ENCODE data around the gene TNS3. TPM values are rescaled to one million over a fixed set of nuclear protein-coding genes. Genes with fewer than 3 reads are reported as not detected.

The TNS3 gene
- total RNA-seq, 1 donor from 2014 or later, result 7.3 TPM

DNA sequence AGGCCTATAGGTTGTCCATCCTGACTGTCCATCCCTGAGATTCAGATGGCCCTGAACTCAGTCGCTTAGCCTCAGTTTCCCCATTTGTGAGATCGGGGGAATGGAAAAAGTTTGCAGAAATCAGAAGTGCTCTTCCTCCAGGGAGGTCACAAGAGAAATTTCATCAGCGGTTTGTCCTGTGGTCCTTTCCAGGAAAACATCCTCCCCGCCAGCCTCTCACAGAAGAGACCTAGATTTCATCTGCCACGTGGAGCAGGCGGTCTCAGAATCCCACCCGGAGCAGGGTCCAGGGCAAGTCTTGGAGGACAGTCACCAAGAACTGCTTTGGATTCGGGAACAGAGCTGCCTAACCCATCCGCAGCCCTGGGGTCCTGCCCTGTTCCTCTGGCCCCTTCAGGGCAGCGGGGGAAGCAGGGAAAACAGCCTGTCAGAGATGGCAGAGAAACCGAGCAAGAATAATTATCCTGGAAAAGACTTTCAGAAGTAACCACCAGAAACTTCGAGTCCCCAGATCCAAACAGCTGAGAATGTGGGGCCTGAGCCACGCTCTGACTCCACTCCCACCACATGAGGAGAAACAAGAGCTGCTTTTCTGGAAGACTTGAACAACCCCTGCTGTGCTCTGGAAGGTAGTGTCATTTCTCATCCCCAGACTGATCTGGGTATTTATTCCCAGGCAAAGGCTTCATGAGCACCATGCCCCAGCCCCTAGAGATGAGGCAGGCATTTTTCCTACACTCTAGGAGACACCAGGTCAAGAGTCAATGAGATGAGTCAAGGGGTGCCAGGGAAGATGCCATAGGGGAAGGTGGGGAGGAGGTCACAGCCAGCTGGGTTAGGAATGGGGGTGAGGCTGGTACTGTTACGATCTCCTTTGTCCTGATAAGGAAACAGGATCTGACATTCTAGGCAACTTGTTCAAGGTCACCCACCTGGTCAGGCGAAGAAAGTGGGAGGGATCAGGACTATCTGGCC lies 1.1 kb upstream of the TNS3 start:
- no peak for DNase-seq (ENCODE audit: low read depth in 2 of 2)

DNA sequence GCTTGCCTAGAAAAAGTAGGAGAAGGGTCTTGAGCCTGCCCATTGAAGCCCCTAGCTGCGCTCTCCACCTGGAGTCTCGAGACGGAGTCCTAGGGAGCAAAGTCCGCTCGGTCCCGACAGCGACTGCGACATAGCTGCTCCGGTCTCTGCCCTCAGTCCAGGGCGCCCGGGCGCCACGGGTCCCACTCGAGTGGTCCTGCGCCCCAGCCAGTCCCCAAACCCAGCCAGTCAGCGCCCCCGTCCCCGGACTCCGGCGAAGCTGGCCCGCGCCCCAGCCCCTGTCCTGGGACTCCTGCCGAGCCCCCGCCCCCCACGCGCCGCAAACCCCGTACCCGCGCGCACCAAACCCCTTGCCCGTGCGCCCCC lies 490 bp downstream of the TNS3 start:
- no peak for DNase-seq (ENCODE audit: low read depth in 2 of 2)

DNA sequence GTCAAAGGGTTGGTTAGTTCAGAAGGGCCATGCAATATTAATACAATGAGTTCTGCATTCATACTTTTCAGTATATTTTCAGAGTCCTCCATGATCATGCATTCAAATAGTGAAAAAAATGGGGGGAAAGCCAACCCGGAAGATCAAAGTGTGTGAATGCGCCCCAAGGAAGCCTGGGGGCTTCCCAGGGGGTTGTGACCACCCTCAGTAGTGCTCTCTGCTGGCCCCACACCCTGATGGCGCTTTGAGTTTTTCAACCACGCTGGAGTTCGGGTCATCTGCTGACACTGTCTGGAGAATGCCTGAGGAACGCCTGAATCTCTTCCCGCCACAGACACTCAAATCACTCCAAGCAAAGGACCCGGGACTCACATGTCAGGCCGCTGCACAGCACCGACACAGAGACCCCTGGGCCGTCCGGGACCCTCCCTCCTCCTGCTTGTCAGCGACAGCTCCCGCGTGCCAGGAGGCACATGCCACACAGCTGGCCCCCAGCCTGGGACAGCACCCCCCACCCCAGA lies 1.0 kb downstream of the TNS3 start:
- DNase-seq (ENCODE audit: low read depth in 2 of 2), result no peak

DNA sequence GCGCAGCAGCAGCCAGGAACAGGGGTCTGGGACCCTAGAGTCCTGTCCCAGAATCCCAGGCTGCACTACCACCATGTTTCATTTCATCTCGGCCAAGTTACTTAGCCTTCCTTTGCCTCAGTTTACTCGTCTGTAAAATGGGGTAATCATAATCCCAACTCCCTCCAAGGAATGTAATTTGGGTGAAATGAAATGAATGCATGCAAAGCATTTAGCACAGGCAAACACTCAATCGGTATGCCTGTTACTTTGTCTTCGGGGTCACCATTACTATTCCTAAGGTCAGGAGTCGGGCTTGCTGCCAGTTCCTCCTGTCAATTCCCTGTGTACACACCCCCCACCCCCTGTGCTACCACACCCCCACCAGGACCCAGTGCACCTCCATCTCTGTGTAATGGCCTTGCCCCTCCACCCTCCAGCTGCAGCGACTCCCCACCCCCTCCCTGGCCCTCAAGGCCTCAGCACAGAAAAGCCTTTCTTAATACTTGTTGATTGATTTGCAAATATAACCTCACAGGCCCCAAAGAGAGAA lies 1.7 kb downstream of the TNS3 start:
- DNase-seq (ENCODE audit: low read depth in 2 of 2), result no peak

DNA sequence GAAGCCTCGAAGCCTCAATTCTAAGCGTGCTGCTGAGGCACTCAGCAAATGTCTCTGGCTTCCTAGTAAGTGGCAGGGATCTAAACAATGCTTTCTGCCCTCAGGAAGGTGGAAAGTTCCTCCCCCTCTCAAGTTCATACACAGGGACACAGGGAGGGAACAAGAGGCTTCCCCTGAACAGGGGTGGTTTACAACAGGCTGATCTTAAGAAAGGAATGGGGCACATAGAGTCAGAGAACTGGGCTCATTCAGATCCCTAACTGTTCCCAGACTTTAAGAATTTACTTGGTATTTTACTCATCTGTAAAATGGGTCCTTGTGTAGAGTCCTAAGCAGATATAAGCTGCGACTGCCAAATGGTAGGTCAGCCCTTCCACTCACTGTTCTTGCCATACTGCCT lies 2.5 kb downstream of the TNS3 start:
- no peak for DNase-seq (ENCODE audit: low read depth in 2 of 2)

DNA sequence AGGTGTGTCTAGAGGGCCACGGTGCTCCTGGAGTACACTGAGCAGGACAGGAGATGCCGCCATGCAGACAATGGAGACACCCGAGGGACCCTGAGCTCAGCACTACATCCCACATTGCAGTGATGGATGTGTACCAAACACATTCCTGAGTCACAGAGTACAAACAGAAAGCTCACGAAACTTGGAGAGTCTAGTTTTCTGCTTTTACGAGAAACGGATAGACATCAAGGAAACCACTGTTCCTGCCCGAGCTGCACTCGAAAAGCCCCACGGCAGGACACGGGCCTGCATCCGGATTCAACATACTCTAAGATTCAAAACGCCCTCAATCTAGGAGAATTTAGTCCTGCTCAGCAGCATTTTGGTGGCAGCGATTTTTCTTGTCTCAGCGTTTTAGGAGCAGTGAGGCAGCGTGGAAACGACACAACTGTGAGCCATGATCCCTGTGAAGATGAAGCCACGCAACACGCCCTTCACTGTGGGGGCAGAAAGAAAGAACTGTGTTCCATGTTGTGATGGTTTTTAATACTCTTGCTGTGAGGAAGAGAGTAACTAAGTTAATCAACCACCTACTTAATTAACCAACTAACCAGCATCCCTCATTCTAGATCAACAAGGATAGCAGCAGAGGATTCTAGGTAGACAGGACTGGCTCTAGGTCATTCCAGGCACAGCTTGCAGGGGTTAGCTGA lies 3.2 kb downstream of the TNS3 start:
- DNase-seq (ENCODE audit: low read depth in 2 of 2), result peak in 1 of 2 donors; percentile 35

DNA sequence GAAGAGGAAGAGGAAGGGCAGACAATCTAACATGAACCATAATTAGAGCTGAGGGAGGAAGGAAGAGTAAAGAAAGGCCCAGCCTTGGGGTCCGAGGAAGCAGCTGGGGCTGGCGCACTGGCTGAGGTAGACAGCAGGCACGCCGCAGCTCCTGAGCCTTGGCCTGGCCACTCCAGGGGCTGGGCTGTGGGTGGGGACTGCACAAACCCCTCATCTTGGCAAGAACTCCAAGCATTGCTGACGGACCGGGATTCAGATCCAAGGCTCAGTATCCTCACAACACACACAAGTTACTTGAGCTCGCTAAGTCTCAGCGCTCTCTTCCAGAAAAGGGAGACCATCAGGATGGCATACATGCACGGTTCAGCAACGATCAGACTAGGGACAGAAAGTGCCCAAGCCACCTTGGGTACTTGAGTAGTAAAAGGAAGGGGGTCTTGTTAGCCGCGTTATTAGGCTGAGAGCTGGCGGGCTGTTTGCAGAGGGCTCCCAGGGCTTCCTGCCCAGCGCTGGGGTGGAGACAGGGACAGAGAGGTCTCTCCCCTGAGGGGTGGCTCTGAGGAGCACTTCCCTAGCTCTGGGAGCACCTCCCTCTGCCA lies 4.5 kb downstream of the TNS3 start:
- DNase-seq (ENCODE audit: low read depth in 2 of 2), result no peak

DNA sequence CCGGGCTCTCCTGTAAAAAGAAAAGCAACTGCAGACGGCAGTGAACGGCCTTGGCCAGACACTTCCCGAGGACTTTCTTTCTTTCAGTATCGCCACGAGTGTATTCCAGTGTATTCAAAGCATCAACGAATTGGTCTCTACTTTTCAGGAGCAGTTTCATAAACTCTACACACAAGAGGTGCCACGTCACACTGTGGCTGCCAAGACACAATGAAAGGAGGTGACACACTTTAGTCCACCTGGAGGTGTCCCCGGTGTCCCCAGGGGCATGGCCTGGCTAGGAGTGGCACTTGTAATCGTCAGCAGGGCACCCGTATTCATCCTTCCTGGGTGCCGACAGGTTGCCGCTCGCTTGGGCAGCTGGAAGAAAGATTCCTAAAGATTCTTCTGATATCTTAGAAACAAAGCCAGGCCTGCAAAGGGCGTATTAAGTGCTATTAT lies 5.0 kb downstream of the TNS3 start:
- DNase-seq (ENCODE audit: low read depth in 2 of 2), result no peak

DNA sequence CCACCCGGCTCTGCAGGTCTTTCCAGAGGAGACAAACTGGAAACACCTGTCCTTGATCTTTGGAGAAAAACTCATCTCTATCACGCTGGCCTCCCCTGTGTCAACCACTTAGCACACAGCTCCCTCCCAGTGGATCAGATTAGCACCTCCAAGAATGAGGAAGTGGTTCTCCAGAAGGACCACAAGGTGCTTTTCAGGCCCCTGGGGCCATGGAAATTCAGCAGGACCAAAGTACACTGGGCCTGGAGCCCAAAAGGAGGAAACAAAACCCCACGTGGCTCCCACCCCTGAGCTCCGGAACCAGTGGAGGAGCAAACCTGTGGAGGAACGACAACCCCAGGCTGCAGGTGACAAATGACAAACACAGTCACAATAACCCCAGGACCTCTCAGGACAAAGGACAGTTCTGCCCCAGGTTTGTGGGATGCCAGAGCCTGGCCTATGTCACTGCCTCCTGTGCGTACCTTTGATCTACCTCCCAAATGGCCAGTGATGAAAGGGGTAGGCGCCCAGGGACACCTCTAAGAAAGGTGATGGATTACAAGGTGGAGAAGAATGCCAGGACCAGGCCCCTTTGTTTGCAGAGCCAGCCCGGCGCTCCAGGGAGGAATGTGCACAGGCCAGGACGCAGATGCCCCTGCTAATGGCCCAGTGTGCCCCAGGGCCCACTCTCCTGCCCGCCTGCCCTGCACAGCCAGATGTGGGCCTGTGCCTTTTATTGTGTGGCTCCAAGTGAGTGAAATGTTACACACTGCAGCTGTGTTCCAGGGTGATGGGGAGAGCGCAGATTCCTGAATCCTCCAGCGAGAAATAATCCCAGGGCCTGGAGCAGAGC lies 5.7 kb downstream of the TNS3 start:
- DNase-seq (ENCODE audit: low read depth in 2 of 2), result no peak

DNA sequence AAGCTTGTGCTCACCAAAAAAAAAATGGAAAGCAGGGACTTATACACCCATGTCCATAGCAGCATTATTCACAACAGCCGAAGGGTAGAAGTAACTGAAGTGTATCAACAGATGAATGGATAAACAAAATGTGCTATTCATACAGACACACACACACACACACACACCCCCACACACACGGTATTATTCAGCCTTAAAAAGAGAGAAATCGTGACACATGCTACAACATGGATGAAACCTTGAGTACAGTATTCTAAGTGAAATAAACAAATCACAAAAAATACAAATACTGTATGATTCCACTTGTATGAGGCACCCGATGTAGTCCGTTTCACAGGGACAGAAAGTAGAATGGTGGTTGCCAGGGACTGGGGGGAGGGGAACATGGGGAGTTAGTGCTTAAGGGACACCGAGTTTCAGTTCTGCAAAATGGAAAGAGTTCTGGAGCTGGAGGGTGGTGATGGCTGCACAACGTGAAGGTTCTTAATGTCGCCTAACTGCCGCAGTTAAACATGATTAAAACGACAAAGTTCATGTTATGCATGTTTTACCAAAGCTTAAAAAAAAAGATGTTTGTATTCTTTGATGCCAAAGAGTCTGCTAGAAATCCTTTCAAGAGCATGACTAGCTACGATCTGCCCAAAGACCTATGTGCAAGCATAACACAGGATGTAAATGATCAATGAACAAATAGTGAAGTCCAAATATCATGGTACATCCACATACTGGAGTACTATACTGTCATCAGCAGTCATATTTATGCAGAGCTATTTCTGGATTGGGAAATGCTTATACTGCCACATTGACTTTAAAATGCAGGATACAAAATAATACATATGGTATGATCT lies 7.2 kb downstream of the TNS3 start:
- DNase-seq (ENCODE audit: low read depth in 2 of 2), result no peak

DNA sequence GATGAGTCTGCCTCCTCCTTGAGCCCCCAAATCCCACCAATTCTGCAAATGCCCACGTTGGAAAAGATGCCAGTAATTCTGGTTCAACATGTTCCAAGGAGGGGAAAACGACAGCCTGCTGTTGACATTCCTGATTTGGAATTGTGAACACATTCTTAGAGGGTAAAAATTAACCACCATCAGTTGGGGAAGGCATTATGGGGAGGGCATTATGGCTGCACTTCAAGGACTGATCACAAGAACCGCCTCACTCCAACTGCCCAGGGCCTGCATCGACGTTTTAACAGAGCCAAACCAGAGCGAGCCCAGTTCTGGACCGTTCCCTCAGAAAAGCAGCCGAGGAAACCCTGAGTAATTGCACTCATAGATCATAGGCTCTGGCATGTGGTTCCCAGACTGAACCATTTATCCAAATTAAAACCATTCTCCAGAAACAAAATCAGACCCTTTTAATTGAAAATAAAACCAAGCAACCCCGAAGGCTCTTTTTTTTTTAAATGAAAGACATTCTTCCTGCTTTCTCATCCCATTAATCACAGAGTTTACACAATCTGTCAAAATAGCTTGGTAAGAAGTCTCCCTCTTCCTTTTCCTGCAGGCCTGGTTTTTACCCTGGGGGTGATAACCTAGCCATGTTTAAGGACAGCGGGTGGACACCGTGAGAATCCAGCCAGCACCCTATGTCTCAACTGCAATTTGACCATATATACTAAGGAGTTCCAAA lies 8.0 kb downstream of the TNS3 start:
- peak in 1 of 2 donors; percentile 28 for DNase-seq (ENCODE audit: low read depth in 2 of 2)

DNA sequence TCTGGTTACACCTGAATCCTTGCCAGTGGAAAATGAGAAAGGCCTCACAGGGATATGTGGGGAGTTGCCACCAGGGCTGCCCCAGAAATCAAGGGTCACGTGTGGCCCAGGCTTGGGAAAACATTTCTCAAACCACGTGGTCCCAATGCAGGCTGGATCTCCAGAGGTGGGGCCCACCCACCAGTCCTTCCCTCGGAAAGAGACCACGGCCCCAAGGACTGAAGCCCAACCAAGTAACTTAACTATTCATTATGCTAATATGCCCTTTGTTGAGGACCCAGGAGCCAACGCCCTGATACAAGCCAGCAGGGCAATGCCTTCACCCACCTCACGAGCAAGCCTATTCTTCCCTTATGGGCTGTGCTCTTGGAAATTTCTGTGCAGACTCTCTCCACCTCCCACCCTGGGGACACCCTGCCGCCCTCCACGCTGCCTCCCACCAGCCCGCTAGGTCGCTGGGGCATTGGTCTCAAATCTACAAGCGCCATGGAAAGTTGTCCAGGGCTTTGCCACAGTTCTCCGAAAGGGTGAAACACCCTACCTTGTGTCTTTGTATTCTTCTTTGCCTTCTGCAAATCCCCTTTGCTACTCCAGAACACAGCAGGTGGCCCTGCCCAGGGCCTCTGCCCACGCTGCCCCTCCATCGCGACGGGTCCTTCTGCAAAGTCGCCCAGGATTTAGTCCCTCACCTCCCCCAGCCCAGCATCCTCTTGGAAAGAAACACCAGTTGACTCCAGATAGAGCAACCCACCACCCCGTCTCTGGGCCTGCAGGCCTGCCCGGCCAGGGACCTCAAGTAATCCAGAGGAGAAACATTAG lies 8.8 kb downstream of the TNS3 start:
- no peak for DNase-seq (ENCODE audit: low read depth in 2 of 2)

DNA sequence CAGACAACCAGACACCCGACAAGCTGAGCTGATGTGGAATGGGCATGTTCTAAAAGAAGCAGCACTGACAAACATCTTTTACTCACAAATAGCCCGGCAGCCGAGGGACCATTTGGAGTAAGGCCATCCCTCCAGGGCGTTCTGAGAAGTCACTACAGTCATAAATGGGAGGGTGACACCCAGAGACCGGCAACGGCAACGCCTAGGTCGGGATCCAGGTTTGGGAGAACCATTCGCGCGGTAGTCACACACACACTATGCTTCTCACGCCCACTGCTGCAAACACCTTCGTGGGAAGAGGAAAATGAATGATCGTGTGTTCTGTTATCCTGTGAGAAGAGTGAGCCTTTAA lies 9.8 kb downstream of the TNS3 start:
- peak; percentile 4 to 24 for DNase-seq (ENCODE audit: low read depth in 2 of 2)

DNA sequence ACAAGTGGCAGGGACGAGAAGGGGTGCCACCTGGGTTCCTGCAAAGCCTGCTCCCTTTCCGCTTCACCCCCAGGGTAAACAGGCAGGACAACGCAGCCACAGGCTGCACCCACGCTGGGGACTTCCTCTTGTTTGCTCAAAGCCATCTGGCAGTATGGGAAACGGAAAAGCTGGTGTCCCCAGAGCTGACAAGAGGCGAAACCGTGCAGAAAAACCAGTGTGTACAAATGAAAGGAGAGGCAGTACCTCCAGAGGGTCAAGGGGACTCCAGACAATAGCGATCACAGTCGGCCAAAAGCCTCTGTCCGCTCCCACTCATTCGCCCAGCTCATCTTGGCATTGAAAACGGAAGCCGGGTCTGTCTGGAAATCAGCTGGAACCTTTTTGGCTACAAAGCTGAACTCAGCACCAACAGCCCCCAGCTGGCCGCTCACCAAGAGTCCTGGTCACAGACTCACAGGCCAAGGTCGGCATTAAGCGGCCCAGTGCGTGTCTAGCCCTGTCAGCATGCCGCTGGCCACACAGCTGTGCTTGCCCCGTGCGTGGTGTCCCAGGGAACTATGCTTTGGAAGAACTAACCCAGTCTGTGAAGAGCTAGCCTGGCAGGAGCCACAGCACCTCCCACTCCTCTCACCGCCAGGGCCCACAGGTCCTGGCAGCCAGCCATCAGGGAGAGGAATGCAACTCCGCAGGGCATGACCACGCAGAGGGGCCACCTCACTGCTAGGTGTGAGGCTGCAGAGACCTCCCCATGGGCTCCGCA lies 10.4 kb downstream of the TNS3 start:
- peak; percentile 79 to 91 for DNase-seq (ENCODE audit: low read depth in 2 of 2)

DNA sequence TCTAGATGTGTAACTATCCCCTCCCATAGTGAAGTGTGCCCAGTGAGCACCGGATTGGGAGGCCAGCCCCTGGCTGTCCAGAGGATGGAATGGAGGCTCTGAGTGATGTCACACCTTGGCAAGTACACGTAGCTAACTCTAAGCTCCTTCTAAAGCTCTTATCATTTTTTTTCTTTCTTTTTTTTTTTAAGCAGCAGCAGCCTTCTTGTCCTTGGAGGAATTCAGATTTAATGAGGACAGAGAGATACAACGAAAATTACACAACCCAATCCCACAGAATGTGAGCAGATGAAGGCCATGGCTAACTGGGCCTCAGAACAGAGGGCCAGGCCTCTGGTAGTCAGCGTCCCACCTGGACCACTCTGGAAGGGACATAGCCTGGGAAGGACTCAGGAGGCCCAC lies 11.3 kb downstream of the TNS3 start:
- DNase-seq (ENCODE audit: low read depth in 2 of 2), result no peak

DNA sequence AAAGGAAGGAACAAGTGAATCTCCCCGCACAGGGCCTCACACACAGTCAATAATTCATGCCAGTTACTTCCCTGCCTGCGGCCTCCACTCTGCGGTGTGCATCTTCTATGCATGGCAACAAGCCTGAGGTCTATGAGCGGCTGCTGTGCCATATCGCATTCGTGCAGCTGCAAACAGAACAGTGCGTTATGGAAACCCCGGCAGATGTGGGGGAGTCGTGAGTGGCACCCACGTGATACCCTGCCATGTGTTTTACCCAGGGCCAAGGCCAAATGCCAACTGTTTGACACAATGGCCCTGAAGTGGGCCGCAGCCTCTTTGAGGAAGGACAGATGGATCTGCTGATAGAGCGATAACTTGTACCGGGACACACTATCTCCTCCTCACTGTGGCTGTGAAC lies 13.4 kb downstream of the TNS3 start:
- no peak for DNase-seq (ENCODE audit: low read depth in 2 of 2)

DNA sequence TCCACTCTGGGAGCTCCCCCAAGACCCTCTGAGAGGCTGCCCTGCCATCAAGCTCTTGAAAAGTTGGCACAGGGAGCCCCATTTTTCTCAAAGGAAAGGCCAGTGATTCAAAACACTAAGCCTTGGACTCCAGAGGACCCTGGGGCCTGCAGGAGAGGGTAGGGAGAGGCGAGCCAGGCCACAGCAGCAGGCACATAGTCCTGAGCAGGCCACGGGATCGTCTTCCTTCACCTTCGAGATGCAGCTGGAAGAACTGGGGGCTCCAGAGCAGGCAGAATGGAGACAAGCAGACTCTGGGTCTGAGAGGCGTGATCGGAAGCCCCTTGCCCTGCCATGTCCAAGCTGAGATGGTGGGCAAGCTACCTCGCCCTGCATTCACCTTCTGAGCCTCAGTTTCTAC lies 13.9 kb downstream of the TNS3 start:
- no peak for DNase-seq (ENCODE audit: low read depth in 2 of 2)
